SK-N-SH (cell line): ENCODE results near the gene CELF2. TPM values are rescaled to one million over a fixed set of nuclear protein-coding genes. Genes with fewer than 3 reads are reported as not detected.

Source experiments
- CTCF ChIA-PET: fragments of 300-600, 350-600 bp; formaldehyde crosslinking; extraction: SDS; loops from one replicate; lab custom pipeline; 2021; lab: Yijun Ruan, JAX
- POLR2A ChIA-PET: fragments of 350-600 bp; sonication (Branson Sonifier 250); formaldehyde crosslinking; extraction: SDS; loops from one replicate; lab custom pipeline; 2020; ENCODE audit warnings: antibody characterized with exemption, inconsistent platforms; lab: Yijun Ruan, JAX
- DNase-seq: peaks from one replicate; pipeline ENCODE4 v3.0.0; 2012
- H2AFZ ChIP-seq: fragments of 200-600 bp; sonication (generic); 2 replicates; pipeline ENCODE4 v1.8.1; 2016; ENCODE audit warnings: antibody characterized with exemption, mild to moderate bottlenecking, low read depth
- H3F3A ChIP-seq: fragments of 200-600 bp; sonication (generic); replicated peaks from 2 replicates; pipeline ENCODE3; 2016; ENCODE audit warnings: antibody characterized with exemption, mild to moderate bottlenecking; ENCODE audit not compliant: insufficient read depth
- H3K27ac ChIP-seq, 2 experiments: fragments of 200-500 bp in 1 of 2; fragments of 200-600 bp in 1 of 2; sonication (Bioruptor generic) in 1 of 2; sonication (generic), shearing (Covaris generic) in 1 of 2; 2 replicates each; pipeline versions ENCODE4 v1.5.1 to v1.6.1; 2014 to 2016; ENCODE audit warnings: low read depth in 2 of 2, inconsistent platforms in 1 of 2, low read length in 1 of 2, mild to moderate bottlenecking in 1 of 2, mixed read lengths in 1 of 2
- H3K27me3 ChIP-seq: fragments of 200-600 bp; sonication (generic), shearing (Covaris generic); 2 replicates; pipeline ENCODE4 v1.6.1; 2016; ENCODE audit warnings: mixed run types; ENCODE audit not compliant: insufficient read depth
- H3K36me3 ChIP-seq, 2 experiments: fragments of 200-500 bp in 1 of 2; fragments of 200-600 bp in 1 of 2; sonication (Bioruptor generic) in 1 of 2; sonication (generic) in 1 of 2; replicated peaks in 1 of 2; 2 replicates each; pipeline versions ENCODE3 to v1.5.1; 2014 to 2016; ENCODE audit warnings: low read length in 1 of 2, mild to moderate bottlenecking in 1 of 2; ENCODE audit not compliant: insufficient read depth in 2 of 2, control insufficient read depth in 1 of 2
- H3K4me1 ChIP-seq, 2 experiments: fragments of 200-500 bp in 1 of 2; fragments of 200-600 bp in 1 of 2; sonication (Bioruptor generic) in 1 of 2; sonication (generic), shearing (Covaris generic) in 1 of 2; 2 replicates each; pipeline versions ENCODE4 v1.5.1 to v1.6.1; 2014 to 2016; ENCODE audit warnings: low read depth in 1 of 2, low read length in 1 of 2, mixed run types in 1 of 2; ENCODE audit not compliant: insufficient read depth in 2 of 2, control insufficient read depth in 1 of 2
- H3K4me2 ChIP-seq: fragments of 200-600 bp; sonication (generic), shearing (Covaris generic); 2 replicates; pipeline ENCODE4 v1.6.1; 2017; ENCODE audit warnings: mixed run types
- H3K4me3 ChIP-seq, 2 experiments: fragments of 200-500 bp in 1 of 2; fragments of 200-600 bp in 1 of 2; sonication (Bioruptor generic) in 1 of 2; sonication (generic), shearing (Covaris generic) in 1 of 2; 2 replicates each; pipeline versions ENCODE4 v1.5.1 to v1.8.1; 2014 to 2016; ENCODE audit warnings: low read depth in 2 of 2, inconsistent platforms in 1 of 2, low read length in 1 of 2, mild to moderate bottlenecking in 1 of 2, mixed read lengths in 1 of 2, moderate library complexity in 1 of 2
- H3K79me2 ChIP-seq: fragments of 200-600 bp; sonication (generic); 2 replicates; pipeline ENCODE4 v1.8.1; 2017; ENCODE audit warnings: mild to moderate bottlenecking; ENCODE audit not compliant: insufficient read depth
- H3K9ac ChIP-seq: fragments of 200-600 bp; sonication (generic); 2 replicates; pipeline ENCODE4 v1.6.1; 2017; ENCODE audit warnings: mixed run types
- H3K9me2 ChIP-seq: fragments of 200-600 bp; sonication (generic); 2 replicates; pipeline ENCODE4 v1.6.1; 2017; ENCODE audit warnings: mixed run types
- H3K9me3 ChIP-seq: fragments of 200-600 bp; sonication (generic); 2 replicates; pipeline ENCODE4 v1.6.1; 2017; ENCODE audit warnings: mixed run types, mild to moderate bottlenecking, moderate library complexity
- H4K20me1 ChIP-seq: fragments of 200-600 bp; sonication (generic); 2 replicates; pipeline ENCODE4 v1.6.1; 2017; ENCODE audit warnings: mild to moderate bottlenecking, mixed run types; ENCODE audit not compliant: insufficient read depth
- CHD2 ChIP-seq: fragments of 150-350 bp; IDR thresholded peaks from 2 replicates; pipeline ENCODE4 v1.6.1; 2018; ENCODE audit warnings: low read length; ENCODE audit not compliant: partially characterized antibody
- GABPA ChIP-seq: IDR thresholded peaks from 2 replicates; pipeline ENCODE4 v1.4.0; 2012; ENCODE audit warnings: low read depth, mild to moderate bottlenecking
- GATA2 ChIP-seq: sonication (generic); formaldehyde crosslinking; IDR thresholded peaks from 2 replicates; pipeline ENCODE4 v1.5.0; 2020; ENCODE audit warnings: mild to moderate bottlenecking, missing genetic modification reagents
- NFIC ChIP-seq: IDR thresholded peaks from 2 replicates; pipeline ENCODE4 v1.4.0; 2012; ENCODE audit warnings: borderline replicate concordance
- POLR2AphosphoS5 ChIP-seq: IDR thresholded peaks from 2 replicates; pipeline ENCODE4 v1.6.1; 2012; ENCODE audit warnings: low read depth, low read length
- RCOR1 ChIP-seq: fragments of 150-350 bp; IDR thresholded peaks from 2 replicates; pipeline ENCODE4 v1.6.1; 2017; ENCODE audit warnings: antibody characterized with exemption, low read length
- RFX5 ChIP-seq: IDR thresholded peaks from 2 replicates; pipeline ENCODE4 v1.6.1; 2012; ENCODE audit warnings: mild to moderate bottlenecking, improper control_type of control experiment, low read length
- RXRA ChIP-seq: IDR thresholded peaks from 2 replicates; pipeline ENCODE4 v1.4.0; 2012; ENCODE audit warnings: low read depth, mild to moderate bottlenecking, borderline replicate concordance
- SMC3 ChIP-seq: IDR thresholded peaks from 2 replicates; pipeline ENCODE4 v1.6.1; 2012; ENCODE audit warnings: low read depth, low read length, improper control_type of control experiment
- TCF12 ChIP-seq: IDR thresholded peaks from 2 replicates; pipeline ENCODE4 v1.4.0; 2012
- YY1 ChIP-seq: IDR thresholded peaks from 2 replicates; pipeline ENCODE4 v1.4.0; 2012; ENCODE audit warnings: low read depth, mild to moderate bottlenecking
- WGBS: methylation state at CpG from one replicate; pipeline ENCODE4 v1.1.6; 2017; ENCODE audit warnings: low lambda C conversion rate; 5-methylcytosine and 5-hydroxymethylcytosine counted together
- polyA plus RNA-seq, 3 experiments: library from polyadenylated mRNA; depleted of rRNA; stranded (reverse); fragments of >200 nt; gene quantifications; 2 replicates each; pipeline ENCODE4 v1.2.3, GENCODE V29; 2012
- TF ChIP-seq, protein P1 (sequence below): IDR thresholded peaks from 2 replicates; pipeline ENCODE4 v1.4.0; 2012; ENCODE audit warnings: low read depth
- TF ChIP-seq, protein P2 (sequence below): IDR thresholded peaks from 2 replicates; pipeline ENCODE4 v1.6.1; 2012; ENCODE audit warnings: mild to moderate bottlenecking, low read depth, low read length, moderate library complexity
- TF ChIP-seq, protein P3 (sequence below): fragments of 200-600 bp; sonication (generic); IDR thresholded peaks from 2 replicates; pipeline ENCODE4 v1.6.1; 2017; ENCODE audit warnings: antibody characterized with exemption, mild to moderate bottlenecking, moderate library complexity
- TF ChIP-seq, protein P4 (sequence below): IDR thresholded peaks from 2 replicates; pipeline ENCODE4 v1.4.0; 2012; ENCODE audit warnings: low read depth, borderline replicate concordance
- TF ChIP-seq, protein P5 (sequence below): IDR thresholded peaks from 2 replicates; pipeline ENCODE4 v1.4.0; 2012; ENCODE audit warnings: low read depth, borderline replicate concordance
- TF ChIP-seq, protein P6 (sequence below): fragments of 150-350 bp; IDR thresholded peaks from 2 replicates; pipeline ENCODE4 v1.6.1; 2017; ENCODE audit warnings: antibody characterized with exemption, low read length, low read depth, borderline replicate concordance

CELF2 gene
- polyA plus RNA-seq, 1 of the 3 experiments (the other 2 are of a cell fraction) = 0.03 TPM

DNA sequence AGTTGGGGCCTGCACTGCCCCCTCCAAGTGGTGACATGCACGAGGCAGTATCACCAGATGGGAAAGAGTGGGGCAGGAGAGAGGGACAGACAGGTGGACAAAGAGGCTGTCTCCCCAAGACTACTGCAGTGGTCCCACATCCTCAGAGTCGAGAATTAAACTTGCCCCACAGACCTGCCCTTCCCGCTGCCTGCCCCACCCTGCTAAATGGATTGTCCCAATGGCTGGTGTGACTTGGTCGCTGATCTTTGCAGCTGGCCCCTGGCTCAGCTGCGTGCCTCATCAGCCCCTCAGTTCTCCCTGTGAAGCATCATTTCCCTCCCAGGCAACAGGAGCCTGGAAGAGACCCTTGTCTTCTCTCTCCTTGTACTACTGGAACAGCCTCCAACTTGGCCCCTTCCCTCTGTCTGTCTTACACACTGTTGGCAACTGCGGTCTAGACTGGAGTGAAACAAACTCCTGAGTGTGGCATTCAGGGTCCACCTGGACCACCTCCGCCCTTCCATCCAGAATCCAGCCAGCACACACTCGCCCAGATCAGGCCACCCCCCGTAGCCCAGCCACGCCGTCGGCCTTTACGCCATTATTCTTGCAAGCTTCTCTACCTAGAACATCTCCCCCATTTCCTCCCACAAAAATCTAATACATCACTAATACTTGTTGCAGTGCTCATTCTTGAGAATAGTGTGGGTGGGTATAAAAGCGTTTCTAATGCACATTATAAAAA lies 275.1 kb downstream of the CELF2 start:
- no peak overlapping the region for H2AFZ ChIP-seq
- H3F3A ChIP-seq = no peaks in the 10 kb centered on the region
- CTCF ChIA-PET = interaction anchor here (0.6 kb wide), 1 partner anchor 465 kb away, joined by 3 read pairs; no protein-coding TSS in a partner anchor
- H3K9ac ChIP-seq = no peak overlapping the region
- H4K20me1 ChIP-seq = no peaks in the 10 kb centered on the region
- TF ChIP-seq, protein P1, sequence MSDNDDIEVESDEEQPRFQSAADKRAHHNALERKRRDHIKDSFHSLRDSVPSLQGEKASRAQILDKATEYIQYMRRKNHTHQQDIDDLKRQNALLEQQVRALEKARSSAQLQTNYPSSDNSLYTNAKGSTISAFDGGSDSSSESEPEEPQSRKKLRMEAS = no peak
- TF ChIP-seq RFX5 (no peak), SMC3 (no peak), GABPA (no peak), POLR2AphosphoS5 (no peak), GATA2 (CRISPR knock-in tag) (no peak), CHD2 (no peak), RCOR1 (no peak), TCF12 (no peak), NFIC (no peak), RXRA (no peak), YY1 (no peak)
- TF ChIP-seq, protein P2, sequence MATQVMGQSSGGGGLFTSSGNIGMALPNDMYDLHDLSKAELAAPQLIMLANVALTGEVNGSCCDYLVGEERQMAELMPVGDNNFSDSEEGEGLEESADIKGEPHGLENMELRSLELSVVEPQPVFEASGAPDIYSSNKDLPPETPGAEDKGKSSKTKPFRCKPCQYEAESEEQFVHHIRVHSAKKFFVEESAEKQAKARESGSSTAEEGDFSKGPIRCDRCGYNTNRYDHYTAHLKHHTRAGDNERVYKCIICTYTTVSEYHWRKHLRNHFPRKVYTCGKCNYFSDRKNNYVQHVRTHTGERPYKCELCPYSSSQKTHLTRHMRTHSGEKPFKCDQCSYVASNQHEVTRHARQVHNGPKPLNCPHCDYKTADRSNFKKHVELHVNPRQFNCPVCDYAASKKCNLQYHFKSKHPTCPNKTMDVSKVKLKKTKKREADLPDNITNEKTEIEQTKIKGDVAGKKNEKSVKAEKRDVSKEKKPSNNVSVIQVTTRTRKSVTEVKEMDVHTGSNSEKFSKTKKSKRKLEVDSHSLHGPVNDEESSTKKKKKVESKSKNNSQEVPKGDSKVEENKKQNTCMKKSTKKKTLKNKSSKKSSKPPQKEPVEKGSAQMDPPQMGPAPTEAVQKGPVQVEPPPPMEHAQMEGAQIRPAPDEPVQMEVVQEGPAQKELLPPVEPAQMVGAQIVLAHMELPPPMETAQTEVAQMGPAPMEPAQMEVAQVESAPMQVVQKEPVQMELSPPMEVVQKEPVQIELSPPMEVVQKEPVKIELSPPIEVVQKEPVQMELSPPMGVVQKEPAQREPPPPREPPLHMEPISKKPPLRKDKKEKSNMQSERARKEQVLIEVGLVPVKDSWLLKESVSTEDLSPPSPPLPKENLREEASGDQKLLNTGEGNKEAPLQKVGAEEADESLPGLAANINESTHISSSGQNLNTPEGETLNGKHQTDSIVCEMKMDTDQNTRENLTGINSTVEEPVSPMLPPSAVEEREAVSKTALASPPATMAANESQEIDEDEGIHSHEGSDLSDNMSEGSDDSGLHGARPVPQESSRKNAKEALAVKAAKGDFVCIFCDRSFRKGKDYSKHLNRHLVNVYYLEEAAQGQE = no peak
- TF ChIP-seq, protein P3, sequence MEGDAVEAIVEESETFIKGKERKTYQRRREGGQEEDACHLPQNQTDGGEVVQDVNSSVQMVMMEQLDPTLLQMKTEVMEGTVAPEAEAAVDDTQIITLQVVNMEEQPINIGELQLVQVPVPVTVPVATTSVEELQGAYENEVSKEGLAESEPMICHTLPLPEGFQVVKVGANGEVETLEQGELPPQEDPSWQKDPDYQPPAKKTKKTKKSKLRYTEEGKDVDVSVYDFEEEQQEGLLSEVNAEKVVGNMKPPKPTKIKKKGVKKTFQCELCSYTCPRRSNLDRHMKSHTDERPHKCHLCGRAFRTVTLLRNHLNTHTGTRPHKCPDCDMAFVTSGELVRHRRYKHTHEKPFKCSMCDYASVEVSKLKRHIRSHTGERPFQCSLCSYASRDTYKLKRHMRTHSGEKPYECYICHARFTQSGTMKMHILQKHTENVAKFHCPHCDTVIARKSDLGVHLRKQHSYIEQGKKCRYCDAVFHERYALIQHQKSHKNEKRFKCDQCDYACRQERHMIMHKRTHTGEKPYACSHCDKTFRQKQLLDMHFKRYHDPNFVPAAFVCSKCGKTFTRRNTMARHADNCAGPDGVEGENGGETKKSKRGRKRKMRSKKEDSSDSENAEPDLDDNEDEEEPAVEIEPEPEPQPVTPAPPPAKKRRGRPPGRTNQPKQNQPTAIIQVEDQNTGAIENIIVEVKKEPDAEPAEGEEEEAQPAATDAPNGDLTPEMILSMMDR = no peak
- TF ChIP-seq, protein P4, sequence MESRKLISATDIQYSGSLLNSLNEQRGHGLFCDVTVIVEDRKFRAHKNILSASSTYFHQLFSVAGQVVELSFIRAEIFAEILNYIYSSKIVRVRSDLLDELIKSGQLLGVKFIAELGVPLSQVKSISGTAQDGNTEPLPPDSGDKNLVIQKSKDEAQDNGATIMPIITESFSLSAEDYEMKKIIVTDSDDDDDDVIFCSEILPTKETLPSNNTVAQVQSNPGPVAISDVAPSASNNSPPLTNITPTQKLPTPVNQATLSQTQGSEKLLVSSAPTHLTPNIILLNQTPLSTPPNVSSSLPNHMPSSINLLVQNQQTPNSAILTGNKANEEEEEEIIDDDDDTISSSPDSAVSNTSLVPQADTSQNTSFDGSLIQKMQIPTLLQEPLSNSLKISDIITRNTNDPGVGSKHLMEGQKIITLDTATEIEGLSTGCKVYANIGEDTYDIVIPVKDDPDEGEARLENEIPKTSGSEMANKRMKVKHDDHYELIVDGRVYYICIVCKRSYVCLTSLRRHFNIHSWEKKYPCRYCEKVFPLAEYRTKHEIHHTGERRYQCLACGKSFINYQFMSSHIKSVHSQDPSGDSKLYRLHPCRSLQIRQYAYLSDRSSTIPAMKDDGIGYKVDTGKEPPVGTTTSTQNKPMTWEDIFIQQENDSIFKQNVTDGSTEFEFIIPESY = no peak
- TF ChIP-seq, protein P5, sequence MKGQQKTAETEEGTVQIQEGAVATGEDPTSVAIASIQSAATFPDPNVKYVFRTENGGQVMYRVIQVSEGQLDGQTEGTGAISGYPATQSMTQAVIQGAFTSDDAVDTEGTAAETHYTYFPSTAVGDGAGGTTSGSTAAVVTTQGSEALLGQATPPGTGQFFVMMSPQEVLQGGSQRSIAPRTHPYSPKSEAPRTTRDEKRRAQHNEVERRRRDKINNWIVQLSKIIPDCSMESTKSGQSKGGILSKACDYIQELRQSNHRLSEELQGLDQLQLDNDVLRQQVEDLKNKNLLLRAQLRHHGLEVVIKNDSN = no peak
- TF ChIP-seq, protein P6, sequence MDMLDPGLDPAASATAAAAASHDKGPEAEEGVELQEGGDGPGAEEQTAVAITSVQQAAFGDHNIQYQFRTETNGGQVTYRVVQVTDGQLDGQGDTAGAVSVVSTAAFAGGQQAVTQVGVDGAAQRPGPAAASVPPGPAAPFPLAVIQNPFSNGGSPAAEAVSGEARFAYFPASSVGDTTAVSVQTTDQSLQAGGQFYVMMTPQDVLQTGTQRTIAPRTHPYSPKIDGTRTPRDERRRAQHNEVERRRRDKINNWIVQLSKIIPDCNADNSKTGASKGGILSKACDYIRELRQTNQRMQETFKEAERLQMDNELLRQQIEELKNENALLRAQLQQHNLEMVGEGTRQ = no peak
- TF ChIP-seq, all 33 proteins: peak for 0
- no peaks in the 10 kb centered on the region for H3K36me3 ChIP-seq
- 50% methylated on average over 11 of the region's 14 CpGs for WGBS
- H3K27ac ChIP-seq = no peak overlapping the region
- POLR2A ChIA-PET = no interaction called here
- H3K4me3 ChIP-seq = no peak overlapping the region
- H3K79me2 ChIP-seq = no peaks in the 10 kb centered on the region
- H3K4me2 ChIP-seq = no peak overlapping the region
- no peaks in the 10 kb centered on the region for H3K4me1 ChIP-seq
- H3K9me3 ChIP-seq = no peaks in the 10 kb centered on the region
- H3K27me3 ChIP-seq = no peaks in the 10 kb centered on the region
- H3K9me2 ChIP-seq = no peaks in the 10 kb centered on the region
- DNase-seq = no peak
